Adipocyte (in vitro differentiated cells): ENCODE data around the gene QARS1.
A peak's percentile ranks its signal among the peaks of the same experiment; 100 is the strongest.

Source experiments
- DNase-seq: peaks from one replicate; pipeline ENCODE4 v3.0.0-alpha.2; 2015; ENCODE audit warnings: low read depth
- H3K27me3 ChIP-seq: replicated peaks from 2 replicates; pipeline ENCODE4 v1.7.0; 2013; ENCODE audit warnings: mild to moderate bottlenecking, low read length, moderate library complexity; ENCODE audit not compliant: control insufficient read depth, insufficient read depth
- H3K36me3 ChIP-seq: 2 replicates; pipeline ENCODE4 v1.7.0; 2013; ENCODE audit warnings: low read length, mild to moderate bottlenecking, moderate library complexity; ENCODE audit not compliant: control insufficient read depth, insufficient read depth, severe bottlenecking
- H3K4me1 ChIP-seq: 2 replicates; pipeline ENCODE4 v1.7.0; 2013; ENCODE audit warnings: mild to moderate bottlenecking, low read length, moderate library complexity; ENCODE audit not compliant: control insufficient read depth, insufficient read depth
- H3K4me3 ChIP-seq: 2 replicates; pipeline ENCODE4 v1.7.0; 2013; ENCODE audit warnings: mild to moderate bottlenecking, low read length, moderate library complexity
- H3K9ac ChIP-seq: 2 replicates; pipeline ENCODE4 v1.7.0; 2013; ENCODE audit warnings: mild to moderate bottlenecking, low read length, moderate library complexity
- H3K9me3 ChIP-seq: 2 replicates; pipeline ENCODE4 v1.7.0; 2013; ENCODE audit warnings: mild to moderate bottlenecking, low read length, moderate library complexity; ENCODE audit not compliant: control insufficient read depth

QARS1 gene

DNA sequence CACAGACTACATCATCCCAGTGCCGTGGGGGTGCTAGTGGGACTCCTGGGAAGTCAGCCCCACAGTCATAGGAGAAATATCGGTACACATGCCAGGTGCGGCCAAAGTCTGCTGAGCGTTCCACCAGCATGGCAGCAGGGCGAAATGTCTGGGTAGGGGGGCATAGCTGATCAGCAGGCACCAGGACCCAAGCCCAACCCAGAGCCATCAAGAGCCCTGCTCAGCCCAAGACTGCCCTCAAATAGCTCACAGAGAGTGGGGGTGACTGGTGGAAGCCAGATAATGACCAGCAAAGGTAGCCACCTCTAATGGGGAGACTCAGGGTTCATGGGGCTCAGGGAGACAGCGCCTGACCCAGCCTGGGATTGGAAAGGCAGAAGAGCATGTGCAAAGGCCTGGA, 27.0 kb upstream of the QARS1 start:
- DNase-seq: no peak
- H3K36me3 ChIP-seq: peaks cover 36% of the 10 kb centered on the region

DNA sequence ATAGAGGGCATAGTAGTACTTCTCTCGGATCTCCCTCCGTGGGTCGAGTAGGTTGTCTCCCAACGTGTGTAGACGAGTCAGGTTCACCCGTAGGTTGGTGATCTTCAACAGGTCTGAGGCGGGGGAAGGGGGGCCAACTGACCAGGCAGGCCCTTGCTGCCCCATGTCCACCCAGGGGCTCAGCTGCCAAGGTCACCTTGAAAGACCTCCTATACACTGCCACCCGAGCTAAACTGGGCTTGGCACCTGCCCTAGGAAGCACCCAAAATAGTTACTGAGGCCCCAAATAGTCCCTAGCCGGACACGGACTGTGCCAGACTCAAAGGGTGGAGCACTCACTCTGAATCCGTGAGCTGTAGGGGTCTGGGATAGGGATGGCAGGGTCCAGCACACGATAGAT, 26.5 kb upstream of the QARS1 start:
- peak overlapping the region; percentile 87 for H3K9ac ChIP-seq
- DNase-seq: no peak
- peak overlapping the region; percentile 90 for H3K4me3 ChIP-seq
- H3K27me3 ChIP-seq: no peaks in the 10 kb centered on the region
- H3K9me3 ChIP-seq: no peaks in the 10 kb centered on the region
- peaks cover 41% of the 10 kb centered on the region for H3K36me3 ChIP-seq
- peaks cover 13% of the 10 kb centered on the region for H3K4me1 ChIP-seq

More for the DNA sequence above, 27.0 kb upstream of the QARS1 start:
- Histone ChIP-seq H3K4me3 (peak overlapping the region; percentile 90), H3K9me3 (no peaks in the 10 kb centered on the region), H3K4me1 (peaks cover 13% of the 10 kb centered on the region), H3K9ac (peak overlapping the region; percentile 87), H3K27me3 (no peaks in the 10 kb centered on the region)

DNA sequence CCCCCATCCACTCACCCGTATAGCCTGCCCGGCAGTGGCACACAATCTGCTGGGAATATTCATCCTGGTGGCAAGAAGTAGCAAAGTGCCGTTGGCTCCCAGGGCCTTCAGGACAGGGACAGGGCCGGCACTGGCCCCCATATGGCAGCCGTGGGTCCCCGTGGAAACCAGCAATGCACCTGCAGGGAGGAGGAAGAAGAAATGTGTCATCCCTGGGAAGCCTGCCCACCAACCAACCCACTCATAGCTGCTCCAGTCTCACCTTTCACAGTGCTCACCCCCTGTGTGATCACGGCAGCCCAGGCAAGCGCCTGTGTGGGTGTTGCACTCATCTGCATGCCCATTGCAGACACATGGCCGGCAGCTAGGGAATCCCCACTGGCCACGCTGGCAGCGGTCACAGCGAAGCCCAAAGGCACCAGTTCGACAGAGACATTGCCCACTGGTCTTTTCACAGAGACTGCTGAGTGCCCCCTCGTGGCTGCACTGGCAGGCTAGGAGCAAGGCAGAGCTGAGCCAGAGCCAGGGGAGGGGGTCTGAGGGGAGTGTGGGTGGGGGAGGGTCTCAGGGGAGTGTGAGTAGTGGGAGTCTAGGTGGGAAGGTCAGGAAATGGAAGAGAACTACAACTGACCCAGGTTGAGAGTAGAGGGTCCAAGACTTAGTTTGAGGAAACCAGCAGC, 20.6 kb upstream of the QARS1 start:
- peaks cover 80% of the 10 kb centered on the region for H3K36me3 ChIP-seq
- H3K27me3 ChIP-seq: no peaks in the 10 kb centered on the region
- no peak overlapping the region for H3K4me3 ChIP-seq
- no peak for DNase-seq
- H3K9me3 ChIP-seq: no peaks in the 10 kb centered on the region
- H3K9ac ChIP-seq: no peak overlapping the region
- peaks cover under 1% of the 10 kb centered on the region for H3K4me1 ChIP-seq

DNA sequence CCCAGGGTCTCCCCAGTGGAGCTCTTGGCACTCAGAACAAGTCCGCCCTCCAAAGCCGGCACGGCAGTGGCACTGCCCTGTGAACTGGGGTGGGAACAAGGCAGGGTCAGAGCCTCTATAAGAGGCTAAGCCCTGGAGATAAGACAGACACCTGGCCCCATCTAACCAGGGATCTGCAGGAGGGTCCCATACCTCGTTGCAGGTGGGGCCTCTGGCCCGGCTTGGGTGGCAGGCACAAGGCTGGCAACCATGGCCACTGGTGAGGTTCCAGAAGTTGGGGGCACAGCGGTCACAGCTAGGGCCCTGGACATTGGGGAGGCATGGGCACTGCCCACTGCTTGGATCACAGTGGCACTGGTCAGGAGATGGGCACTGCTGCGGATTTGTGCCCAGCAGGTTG, 19.6 kb upstream of the QARS1 start:
- H3K4me3 ChIP-seq: no peak overlapping the region
- H3K4me1 ChIP-seq: peaks cover 10% of the 10 kb centered on the region
- H3K36me3 ChIP-seq: peaks cover 71% of the 10 kb centered on the region
- H3K9ac ChIP-seq: no peak overlapping the region
- no peaks in the 10 kb centered on the region for H3K27me3 ChIP-seq
- no peak for DNase-seq
- H3K9me3 ChIP-seq: no peaks in the 10 kb centered on the region

DNA sequence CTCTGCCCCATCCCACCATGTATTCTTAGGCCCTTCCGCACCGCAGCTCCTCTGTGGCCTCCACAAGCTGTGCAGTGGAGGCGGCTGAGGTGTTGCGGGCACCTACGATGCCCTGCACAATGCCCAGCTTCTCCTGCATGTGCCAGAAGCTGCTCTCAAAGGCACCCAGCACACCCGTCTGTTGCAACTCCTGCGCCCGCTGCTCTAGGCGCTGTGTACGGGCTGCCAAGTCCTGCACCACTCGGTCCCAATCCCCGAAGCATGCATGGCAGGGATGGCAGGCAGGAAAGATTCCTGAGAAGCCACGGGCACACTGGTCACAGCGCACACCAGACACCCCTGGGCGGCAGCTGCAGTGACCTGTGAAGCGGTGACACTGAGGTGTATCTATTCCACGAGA, 19.1 kb upstream of the QARS1 start:
- Histone ChIP-seq H3K4me1 (peaks cover 15% of the 10 kb centered on the region), H3K9ac (no peak overlapping the region), H3K9me3 (no peaks in the 10 kb centered on the region), H3K4me3 (no peak overlapping the region), H3K36me3 (peaks cover 71% of the 10 kb centered on the region), H3K27me3 (no peaks in the 10 kb centered on the region)
- DNase-seq: no peak

DNA sequence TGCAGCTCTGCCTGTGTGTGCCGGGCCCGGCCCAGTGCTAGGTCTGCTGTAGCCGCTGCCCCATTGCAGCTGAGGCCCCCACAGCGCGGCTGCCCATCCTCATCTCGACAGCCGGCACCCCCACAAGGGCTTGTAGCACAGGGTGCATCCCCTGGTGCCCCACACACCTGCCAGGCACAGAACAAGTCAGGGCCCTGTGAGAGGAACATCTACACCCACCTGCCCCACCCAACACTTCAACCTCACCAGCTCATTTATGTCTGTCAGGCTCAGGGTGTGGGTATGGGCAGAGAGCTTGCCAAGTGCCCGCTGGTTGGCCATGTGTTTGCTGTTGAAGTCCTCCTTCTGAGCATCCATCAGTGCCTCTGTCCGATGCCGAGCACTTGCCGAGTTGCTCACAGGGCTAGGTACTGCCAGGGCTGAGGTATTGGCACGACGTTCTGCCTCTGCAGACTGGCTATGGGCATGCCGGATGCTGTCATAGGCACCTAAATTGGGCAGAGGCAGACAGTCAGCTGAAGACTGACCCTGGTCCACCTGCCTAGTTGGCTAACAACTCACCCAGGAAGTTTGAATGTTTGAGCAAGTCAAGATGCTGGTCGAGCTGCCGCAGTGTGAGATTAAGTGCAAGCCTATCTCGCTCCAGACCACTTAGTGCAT, 18.5 kb upstream of the QARS1 start:
- Histone ChIP-seq H3K4me3 (no peak overlapping the region), H3K9ac (no peak overlapping the region), H3K9me3 (no peaks in the 10 kb centered on the region), H3K36me3 (peaks cover 71% of the 10 kb centered on the region), H3K4me1 (peaks cover 17% of the 10 kb centered on the region), H3K27me3 (no peaks in the 10 kb centered on the region)
- no peak for DNase-seq

DNA sequence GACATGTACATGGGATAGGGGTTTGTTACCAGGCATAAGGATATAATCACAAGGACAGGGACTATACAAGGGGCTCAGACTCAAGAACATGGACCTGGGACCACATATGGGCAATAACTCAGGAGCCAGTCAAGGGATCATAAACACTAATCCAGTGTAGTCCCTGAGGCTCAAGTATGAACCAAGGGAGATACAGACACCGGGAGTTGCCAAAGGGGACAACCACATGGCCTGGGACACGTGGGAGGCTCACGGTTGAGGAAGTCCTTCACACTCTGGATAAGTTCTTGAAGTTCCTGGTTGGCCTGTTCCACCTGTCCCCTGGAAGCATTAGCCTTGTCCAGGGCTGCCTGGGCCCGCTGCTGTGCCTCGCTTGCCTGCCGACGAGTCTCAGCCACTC, 17.9 kb upstream of the QARS1 start:
- H3K9me3 ChIP-seq: no peaks in the 10 kb centered on the region
- H3K4me3 ChIP-seq: no peak overlapping the region
- no peaks in the 10 kb centered on the region for H3K27me3 ChIP-seq
- H3K4me1 ChIP-seq: peaks cover 17% of the 10 kb centered on the region
- no peak overlapping the region for H3K9ac ChIP-seq
- peaks cover 74% of the 10 kb centered on the region for H3K36me3 ChIP-seq
- DNase-seq: no peak

DNA sequence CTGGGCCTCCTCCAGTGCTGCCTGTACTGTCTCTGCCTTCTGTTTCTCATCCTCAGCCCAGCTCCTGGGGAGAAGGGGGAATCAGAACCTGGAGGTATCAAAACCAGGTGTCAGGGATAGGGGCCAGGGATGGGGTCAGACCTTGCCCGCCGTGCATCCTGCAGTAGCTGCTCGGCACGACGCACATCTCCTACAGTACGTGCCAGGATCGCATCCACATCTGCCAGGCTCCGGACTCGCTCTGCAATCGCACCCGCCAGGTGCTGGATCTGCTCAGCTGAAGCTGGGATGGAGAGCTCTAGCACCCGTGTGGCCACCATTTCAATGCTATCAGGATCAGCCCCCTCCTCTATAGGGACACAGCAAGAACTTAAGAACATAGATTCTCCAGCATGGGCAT, 17.5 kb upstream of the QARS1 start:
- DNase-seq: no peak
- peaks cover 76% of the 10 kb centered on the region for H3K36me3 ChIP-seq

GRCh38 chr3:49121132-49121736, 16.7 kb upstream of the QARS1 start:
- H3K4me3 ChIP-seq: peak overlapping the region; percentile 86
- DNase-seq: no peak
- H3K9ac ChIP-seq: peak overlapping the region; percentile 99
- peaks cover 77% of the 10 kb centered on the region for H3K36me3 ChIP-seq
- H3K27me3 ChIP-seq: no peaks in the 10 kb centered on the region
- H3K9me3 ChIP-seq: no peaks in the 10 kb centered on the region
- H3K4me1 ChIP-seq: peaks cover 17% of the 10 kb centered on the region

More for the DNA sequence above, 17.5 kb upstream of the QARS1 start:
- Histone ChIP-seq H3K4me1 (peaks cover 17% of the 10 kb centered on the region), H3K27me3 (no peaks in the 10 kb centered on the region), H3K9ac (no peak overlapping the region), H3K9me3 (no peaks in the 10 kb centered on the region), H3K4me3 (no peak overlapping the region)

DNA sequence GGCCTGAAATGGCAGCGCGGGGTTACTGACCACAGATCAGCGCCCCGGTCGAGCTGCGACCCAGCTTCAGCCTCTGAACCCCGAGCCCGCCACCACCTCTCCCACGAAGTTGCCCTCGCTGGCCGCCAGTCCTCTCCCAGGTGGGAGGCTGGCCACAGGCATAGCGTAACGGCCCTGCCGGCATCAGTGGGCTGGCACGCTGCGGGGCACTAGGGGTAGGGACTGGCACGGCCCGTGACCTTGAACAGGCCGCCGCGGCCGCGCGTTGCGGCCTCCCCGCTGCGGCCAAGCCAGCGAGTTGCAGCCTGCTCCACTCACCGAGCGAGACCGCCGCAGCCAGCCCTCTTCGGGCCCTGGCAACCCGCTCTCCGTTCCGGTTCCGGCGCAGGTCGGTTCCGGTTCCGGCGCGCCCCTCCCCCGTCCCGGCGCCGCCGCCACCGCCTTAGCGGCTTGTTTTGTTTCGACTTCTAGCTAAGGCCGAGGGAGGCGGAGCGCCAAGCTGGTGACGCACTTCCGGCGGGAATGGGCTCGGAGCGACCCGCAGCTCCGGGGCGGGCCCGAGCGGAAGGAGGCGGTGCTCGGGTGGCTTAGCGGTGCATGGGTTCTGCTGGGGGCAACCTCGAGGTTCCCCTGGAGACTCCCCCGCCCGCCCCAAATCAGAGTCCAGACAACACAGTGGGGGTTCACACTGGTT, 16.0 kb upstream of the QARS1 start, which contains the start of gene USP19:
Gene USP19 (minus strand): TSS at position 386 of the 694 bp plus-strand sequence. CDS start 1,678 bp downstream, outside the sequence.
- Histone ChIP-seq H3K9ac (peak within 1 kb of the TSS; percentile 99), H3K4me3 (peak within 1 kb of the TSS; percentile 86), H3K9me3 (no peaks in the 10 kb centered on the region), H3K4me1 (peaks cover 17% of the 10 kb centered on the region), H3K36me3 (peaks cover 77% of the 10 kb centered on the region), H3K27me3 (no peaks in the 10 kb centered on the region)
- peak; percentile 96 for DNase-seq

DNA sequence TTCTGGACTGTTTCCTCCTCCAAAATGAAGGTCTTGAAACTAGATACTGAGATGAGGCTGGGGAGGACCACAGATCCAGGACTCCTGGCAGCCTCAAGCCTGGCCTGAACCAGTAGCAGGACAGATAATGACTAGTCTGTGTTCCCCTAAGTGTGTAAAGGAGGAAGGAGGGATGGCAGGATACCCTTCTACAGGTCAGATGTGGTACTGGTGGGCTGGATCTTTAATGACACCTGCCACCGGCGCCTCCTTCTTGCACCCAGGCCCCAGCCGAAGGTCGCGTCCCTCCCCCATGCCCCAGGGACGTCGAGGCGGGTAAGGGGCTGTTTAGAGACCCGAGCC, 15.5 kb upstream of the QARS1 start:
- Histone ChIP-seq H3K4me3 (peak overlapping the region; percentile 86), H3K9ac (peak overlapping the region; percentile 99), H3K4me1 (peaks cover 17% of the 10 kb centered on the region), H3K36me3 (peaks cover 78% of the 10 kb centered on the region), H3K9me3 (no peaks in the 10 kb centered on the region), H3K27me3 (no peaks in the 10 kb centered on the region)
- DNase-seq: peak; percentile 25
